K562 (cell line): Measurements from ENCODE around the gene BGN. TPM values are rescaled to one million over a fixed set of nuclear protein-coding genes. Genes with fewer than 3 reads are reported as not detected.

Experiments used
- DPF2 ChIP-seq: fragments of 450-650 bp; IDR thresholded peaks from 2 replicates; pipeline ENCODE4 v1.6.1; 2016
- GATAD2A ChIP-seq: fragments of 450-650 bp; IDR thresholded peaks from 2 replicates; pipeline ENCODE4 v1.6.1; 2017
- HMG20B ChIP-seq: fragments of 250-450 bp; sonication (Bioruptor Pico); IDR thresholded peaks from 2 replicates; pipeline ENCODE4 v1.5.0; 2021; ENCODE audit warnings: mild to moderate bottlenecking
- KAT7 ChIP-seq: sonication (generic); formaldehyde crosslinking; IDR thresholded peaks from 2 replicates; pipeline ENCODE4 v1.8.0; 2022; ENCODE audit warnings: missing genetic modification reagents, mild to moderate bottlenecking, borderline replicate concordance
- KDM2B ChIP-seq: fragments of 250-450 bp; sonication (Bioruptor Pico); IDR thresholded peaks from 2 replicates; pipeline ENCODE4 v1.8.0; 2021; ENCODE audit warnings: mild to moderate bottlenecking, moderate library complexity
- KDM5B ChIP-seq: fragments of 200-600 bp; sonication (generic); IDR thresholded peaks from 2 replicates; pipeline ENCODE4 v1.6.1; 2012; ENCODE audit warnings: low read depth, mild to moderate bottlenecking, moderate library complexity, low read length, control low read depth, inconsistent platforms; ENCODE audit not compliant: insufficient replicate concordance
- KLF13 ChIP-seq: fragments of 450-650 bp; IDR thresholded peaks from 2 replicates; pipeline ENCODE4 v1.6.1; 2016; ENCODE audit warnings: missing genetic modification characterization, low read depth, mild to moderate bottlenecking, missing compliant biosample characterization, moderate library complexity, borderline replicate concordance
- LEF1 ChIP-seq: fragments of 450-650 bp; IDR thresholded peaks from 2 replicates; pipeline ENCODE4 v1.6.1; 2016; ENCODE audit warnings: mild to moderate bottlenecking
- MBD2 ChIP-seq: sonication (generic); IDR thresholded peaks from 2 replicates; pipeline ENCODE4 v1.6.1; 2016; ENCODE audit warnings: low read depth, borderline replicate concordance
- MECOM ChIP-seq: fragments of 250-450 bp; sonication (Bioruptor Pico); IDR thresholded peaks from 2 replicates; pipeline ENCODE4 v1.8.0; 2022; ENCODE audit warnings: inconsistent platforms
- MTA2 ChIP-seq: fragments of 450-650 bp; IDR thresholded peaks from 2 replicates; pipeline ENCODE4 v1.6.1; 2016; ENCODE audit warnings: low read depth
- RB1 ChIP-seq: fragments of 450-650 bp; IDR thresholded peaks from 2 replicates; pipeline ENCODE4 v1.6.1; 2017; ENCODE audit warnings: low read depth, mild to moderate bottlenecking
- RFX5 ChIP-seq: IDR thresholded peaks from 2 replicates; pipeline ENCODE4 v1.6.1; 2011; ENCODE audit warnings: low read depth, mild to moderate bottlenecking, improper control_type of control experiment, low read length
- SETDB1 ChIP-seq: IDR thresholded peaks from one replicate; pipeline ENCODE4 v1.6.1; 2012; ENCODE audit warnings: low read length, control low read depth, inconsistent platforms
- ZBTB5 ChIP-seq: fragments of 450-650 bp; IDR thresholded peaks from 2 replicates; pipeline ENCODE4 v1.6.1; 2017; ENCODE audit warnings: antibody characterized with exemption
- ZNF253 ChIP-seq: fragments of 250-450 bp; sonication (Bioruptor Pico); conservative IDR thresholded peaks from 2 replicates; pipeline ENCODE4 v1.6.1; 2021; ENCODE audit warnings: mild to moderate bottlenecking
- polyA plus RNA-seq, 8 experiments: library from polyadenylated mRNA; depleted of rRNA in 4 of 8; stranded (reverse) in 5 of 8; unstranded in 3 of 8; fragments of >200 nt; fragmentation: Nextera tagmentation in 2 of 8; fragmentation: Illumina TruSeq in 1 of 8; extraction: Ambion mirVana in 2 of 8; extraction: Trizol in 1 of 8; gene quantifications; 2 replicates each; pipeline versions ENCODE4 v1.2.1 to v1.2.3, GENCODE V29; 2011 to 2014; ENCODE audit warnings: inconsistent platforms in 1 of 8, missing spikeins in 1 of 8
- total RNA-seq, 7 experiments: library from RNA; depleted of rRNA in 6 of 7; stranded (reverse); fragments of >200 nt in 6 of 7; fragmentation: Illumina TruSeq in 2 of 7; extraction: Trizol in 2 of 7; gene quantifications; 2 replicates each; pipeline versions ENCODE4 v1.2.1 to v1.2.3, GENCODE V29; 2011 to 2021; ENCODE audit warnings: low replicate concordance in 1 of 7
- TF ChIP-seq, protein P1 (sequence below): fragments of 450-650 bp; IDR thresholded peaks from 2 replicates; pipeline ENCODE4 v1.6.1; 2016
- TF ChIP-seq, protein P2 (sequence below): fragments of 200-800 bp; sonication (Bioruptor generic); IDR thresholded peaks from 2 replicates; pipeline ENCODE4 v1.6.1; 2017; ENCODE audit warnings: missing genetic modification characterization, missing compliant biosample characterization
- TF ChIP-seq, protein P3 (sequence below): sonication (generic); formaldehyde crosslinking; IDR thresholded peaks from 2 replicates; pipeline ENCODE4 v1.8.0; 2023; ENCODE audit warnings: missing genetic modification reagents, mild to moderate bottlenecking, borderline replicate concordance

Gene BGN
- total and polyA plus RNA-seq, 9 of the 15 experiments (the other 6 are each of a cell fraction or from before 2014, with no cell fraction given): 0.11 TPM; not detected in 8

- TF ChIP-seq ZBTB5 (no peak), MECOM (CRISPR knock-in tag) (no peak), KLF13 (no peak), KDM2B (CRISPR knock-in tag) (no peak), KAT7 (CRISPR knock-in tag) (no peak), MBD2 (no peak), GATAD2A (no peak), LEF1 (no peak), MTA2 (no peak), DPF2 (0 out of 2 replicates have a peak, but pooled peaks have one; percentile 18), RB1 (no peak), KDM5B (no peak), HMG20B (no peak), RFX5 (no peak), SETDB1 (no peak), ZNF253 (CRISPR knock-in tag) (no peak)
- TF ChIP-seq, protein P1, sequence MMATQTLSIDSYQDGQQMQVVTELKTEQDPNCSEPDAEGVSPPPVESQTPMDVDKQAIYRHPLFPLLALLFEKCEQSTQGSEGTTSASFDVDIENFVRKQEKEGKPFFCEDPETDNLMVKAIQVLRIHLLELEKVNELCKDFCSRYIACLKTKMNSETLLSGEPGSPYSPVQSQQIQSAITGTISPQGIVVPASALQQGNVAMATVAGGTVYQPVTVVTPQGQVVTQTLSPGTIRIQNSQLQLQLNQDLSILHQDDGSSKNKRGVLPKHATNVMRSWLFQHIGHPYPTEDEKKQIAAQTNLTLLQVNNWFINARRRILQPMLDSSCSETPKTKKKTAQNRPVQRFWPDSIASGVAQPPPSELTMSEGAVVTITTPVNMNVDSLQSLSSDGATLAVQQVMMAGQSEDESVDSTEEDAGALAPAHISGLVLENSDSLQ: peak; percentile 98
- TF ChIP-seq, protein P2, sequence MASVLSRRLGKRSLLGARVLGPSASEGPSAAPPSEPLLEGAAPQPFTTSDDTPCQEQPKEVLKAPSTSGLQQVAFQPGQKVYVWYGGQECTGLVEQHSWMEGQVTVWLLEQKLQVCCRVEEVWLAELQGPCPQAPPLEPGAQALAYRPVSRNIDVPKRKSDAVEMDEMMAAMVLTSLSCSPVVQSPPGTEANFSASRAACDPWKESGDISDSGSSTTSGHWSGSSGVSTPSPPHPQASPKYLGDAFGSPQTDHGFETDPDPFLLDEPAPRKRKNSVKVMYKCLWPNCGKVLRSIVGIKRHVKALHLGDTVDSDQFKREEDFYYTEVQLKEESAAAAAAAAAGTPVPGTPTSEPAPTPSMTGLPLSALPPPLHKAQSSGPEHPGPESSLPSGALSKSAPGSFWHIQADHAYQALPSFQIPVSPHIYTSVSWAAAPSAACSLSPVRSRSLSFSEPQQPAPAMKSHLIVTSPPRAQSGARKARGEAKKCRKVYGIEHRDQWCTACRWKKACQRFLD (CRISPR knock-in tag): 0 out of 2 replicates have a peak, but pooled peaks have one; percentile 74
- TF ChIP-seq, protein P3, sequence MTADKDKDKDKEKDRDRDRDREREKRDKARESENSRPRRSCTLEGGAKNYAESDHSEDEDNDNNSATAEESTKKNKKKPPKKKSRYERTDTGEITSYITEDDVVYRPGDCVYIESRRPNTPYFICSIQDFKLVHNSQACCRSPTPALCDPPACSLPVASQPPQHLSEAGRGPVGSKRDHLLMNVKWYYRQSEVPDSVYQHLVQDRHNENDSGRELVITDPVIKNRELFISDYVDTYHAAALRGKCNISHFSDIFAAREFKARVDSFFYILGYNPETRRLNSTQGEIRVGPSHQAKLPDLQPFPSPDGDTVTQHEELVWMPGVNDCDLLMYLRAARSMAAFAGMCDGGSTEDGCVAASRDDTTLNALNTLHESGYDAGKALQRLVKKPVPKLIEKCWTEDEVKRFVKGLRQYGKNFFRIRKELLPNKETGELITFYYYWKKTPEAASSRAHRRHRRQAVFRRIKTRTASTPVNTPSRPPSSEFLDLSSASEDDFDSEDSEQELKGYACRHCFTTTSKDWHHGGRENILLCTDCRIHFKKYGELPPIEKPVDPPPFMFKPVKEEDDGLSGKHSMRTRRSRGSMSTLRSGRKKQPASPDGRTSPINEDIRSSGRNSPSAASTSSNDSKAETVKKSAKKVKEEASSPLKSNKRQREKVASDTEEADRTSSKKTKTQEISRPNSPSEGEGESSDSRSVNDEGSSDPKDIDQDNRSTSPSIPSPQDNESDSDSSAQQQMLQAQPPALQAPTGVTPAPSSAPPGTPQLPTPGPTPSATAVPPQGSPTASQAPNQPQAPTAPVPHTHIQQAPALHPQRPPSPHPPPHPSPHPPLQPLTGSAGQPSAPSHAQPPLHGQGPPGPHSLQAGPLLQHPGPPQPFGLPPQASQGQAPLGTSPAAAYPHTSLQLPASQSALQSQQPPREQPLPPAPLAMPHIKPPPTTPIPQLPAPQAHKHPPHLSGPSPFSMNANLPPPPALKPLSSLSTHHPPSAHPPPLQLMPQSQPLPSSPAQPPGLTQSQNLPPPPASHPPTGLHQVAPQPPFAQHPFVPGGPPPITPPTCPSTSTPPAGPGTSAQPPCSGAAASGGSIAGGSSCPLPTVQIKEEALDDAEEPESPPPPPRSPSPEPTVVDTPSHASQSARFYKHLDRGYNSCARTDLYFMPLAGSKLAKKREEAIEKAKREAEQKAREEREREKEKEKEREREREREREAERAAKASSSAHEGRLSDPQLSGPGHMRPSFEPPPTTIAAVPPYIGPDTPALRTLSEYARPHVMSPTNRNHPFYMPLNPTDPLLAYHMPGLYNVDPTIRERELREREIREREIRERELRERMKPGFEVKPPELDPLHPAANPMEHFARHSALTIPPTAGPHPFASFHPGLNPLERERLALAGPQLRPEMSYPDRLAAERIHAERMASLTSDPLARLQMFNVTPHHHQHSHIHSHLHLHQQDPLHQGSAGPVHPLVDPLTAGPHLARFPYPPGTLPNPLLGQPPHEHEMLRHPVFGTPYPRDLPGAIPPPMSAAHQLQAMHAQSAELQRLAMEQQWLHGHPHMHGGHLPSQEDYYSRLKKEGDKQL (CRISPR knock-in tag): no peak
Measured at GRCh38 chrX:153470411-153471363, 24.1 kb upstream of the BGN start, which contains the start of gene HAUS7 (continued).
